Activated CD4-positive, alpha-beta T cell treated with anti-CD3 and anti-CD28 coated beads, Interleukin-2, amount 50 U/mL, for 24 hours (primary cell): ENCODE data around the gene CARD10.

Experiments
- DNase-seq, 2 donors: peaks; one replicate each; pipeline ENCODE4 v3.0.0-alpha.2; 2020; ENCODE audit warnings: low read depth in 1 of 2, low spot score in 1 of 2

The CARD10 gene

GRCh38 chr22:37443977-37444376 lies 75.2 kb downstream of the CARD10 start:
- DNase-seq, result no peak

GRCh38 chr22:37443086-37443485 lies 76.1 kb downstream of the CARD10 start:
- no peak for DNase-seq

GRCh38 chr22:37442537-37442936 lies 76.7 kb downstream of the CARD10 start:
- DNase-seq, result no peak

- no peak for DNase-seq
Measured at GRCh38 chr22:37442135-37442534, 77.1 kb downstream of the CARD10 start.

- DNase-seq, result no peak
Measured at GRCh38 chr22:37440875-37441274, 78.3 kb downstream of the CARD10 start.
